H54 (cell line): ENCODE measurements around the gene PABPN1.

Experiments
- DNase-seq: peaks from one replicate; pipeline ENCODE4 v3.0.0; 2011; ENCODE audit warnings: low spot score, mixed read lengths; ENCODE audit not compliant: insufficient read length
- FAIRE-seq: peaks from 3 replicates; lab custom pipeline; 2011; peaks lifted over from hg19 to GRCh38; lab: Jason Lieb, UNC
- POLR2A ChIP-seq: IDR thresholded peaks from 2 replicates; pipeline ENCODE4 v1.6.1; 2011; ENCODE audit warnings: low read depth, mild to moderate bottlenecking, low read length

Gene PABPN1

DNA sequence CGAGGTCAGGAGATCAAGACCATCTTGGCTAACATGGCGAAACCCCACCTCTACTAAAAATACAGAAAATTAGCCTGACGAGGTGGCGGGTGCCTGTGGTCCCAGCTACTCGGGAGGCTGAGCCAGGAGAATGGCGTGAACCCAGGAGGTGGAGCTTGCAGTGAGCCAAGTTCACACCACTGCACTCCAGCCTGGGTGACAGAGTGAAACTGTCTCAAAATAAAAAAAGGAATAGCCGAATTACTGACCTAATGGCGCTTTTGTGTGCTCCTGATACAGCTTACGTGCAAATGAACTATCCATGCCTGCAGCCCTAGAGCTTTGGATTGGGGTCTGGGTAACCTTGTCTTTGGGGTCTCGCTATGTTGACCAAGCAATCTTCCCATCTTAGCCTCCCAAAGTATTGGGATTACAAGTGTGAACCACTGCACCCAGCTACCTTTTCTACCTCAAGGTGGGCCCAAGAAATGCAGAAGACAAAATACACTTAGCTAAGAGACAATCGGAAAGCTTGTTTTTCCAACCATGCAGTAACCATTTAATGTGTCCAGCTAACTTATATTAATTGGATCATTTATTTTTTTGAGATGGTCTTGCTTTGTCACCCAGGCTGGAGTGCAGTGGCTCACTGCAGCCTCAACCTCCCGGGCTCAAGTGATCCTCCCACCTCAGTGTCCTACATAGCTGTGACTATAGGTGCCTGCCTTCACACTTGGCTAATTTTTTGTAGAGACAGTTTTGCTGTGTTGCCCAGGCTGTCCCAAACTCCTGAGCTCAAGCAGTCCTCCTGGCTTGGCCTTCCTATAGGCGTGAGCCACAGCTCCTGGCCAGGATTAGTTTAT, 5.5 kb downstream of the PABPN1 start:
- FAIRE-seq: no peak
- TF ChIP-seq POLR2A: no peak

GRCh38 chr14:23327947-23328744, 6.9 kb downstream of the PABPN1 start:
- FAIRE-seq (peak; percentile 38), DNase-seq (peak; percentile 37)
- no peak for TF ChIP-seq POLR2A

More for the DNA sequence above, 5.5 kb downstream of the PABPN1 start:
- DNase-seq: no peak

DNA sequence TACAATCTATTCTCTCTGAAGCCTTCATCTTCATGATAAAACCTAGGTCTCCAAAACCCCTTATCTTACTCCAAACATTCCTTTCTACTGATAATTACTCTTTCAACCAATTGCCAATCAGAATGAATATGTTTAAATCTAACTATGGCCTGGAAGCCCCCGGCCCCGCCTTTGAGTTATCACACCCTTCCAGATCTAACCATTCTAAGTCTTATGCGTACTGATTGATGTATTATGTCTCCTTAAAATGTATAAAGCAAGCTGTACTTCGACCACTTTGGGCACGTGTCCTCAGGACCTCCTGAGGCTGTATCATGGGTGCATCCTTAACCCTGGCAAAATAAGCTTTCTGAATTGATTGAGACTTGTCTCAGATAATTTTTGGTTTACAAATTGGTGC, 14.4 kb downstream of the PABPN1 start:
- FAIRE-seq: no peak
- TF ChIP-seq POLR2A: no peak
- no peak for DNase-seq

DNA sequence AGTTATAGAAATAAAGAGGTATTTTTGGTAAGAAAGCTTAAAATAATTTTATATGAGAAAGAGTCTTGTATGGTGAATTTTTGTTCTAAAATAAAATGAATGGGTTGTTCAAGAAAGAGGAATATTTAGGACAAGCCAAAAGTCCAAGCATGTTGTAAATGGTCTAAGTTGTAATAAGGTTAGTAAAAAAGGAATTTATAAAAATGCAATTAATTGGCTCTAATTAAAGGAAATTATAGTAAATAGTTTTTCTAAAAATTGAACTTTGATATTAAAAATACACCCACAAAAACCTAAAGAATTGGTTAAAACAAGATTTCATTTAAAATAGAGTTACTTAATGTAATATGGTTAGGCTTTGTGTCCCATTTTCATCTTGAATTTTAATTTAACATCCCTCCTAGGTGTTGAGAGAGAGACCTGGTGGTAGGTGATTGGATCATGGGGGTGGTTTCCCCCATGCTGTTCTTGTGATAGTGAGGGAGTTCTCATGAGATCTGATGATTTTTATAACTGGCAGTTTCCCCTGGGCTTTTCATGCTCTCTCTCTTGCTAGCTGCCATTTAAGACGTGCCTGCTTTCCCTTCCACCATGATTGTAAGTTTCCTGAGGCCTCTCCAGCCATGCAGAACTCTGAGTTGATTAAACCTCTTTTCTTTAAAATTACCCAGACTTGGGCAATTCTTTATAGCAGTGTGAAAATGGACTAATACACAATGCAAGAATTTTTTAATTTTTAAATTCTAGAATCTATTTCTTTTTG, 18.4 kb downstream of the PABPN1 start:
- TF ChIP-seq POLR2A: no peak
- FAIRE-seq: no peak
- no peak for DNase-seq

DNA sequence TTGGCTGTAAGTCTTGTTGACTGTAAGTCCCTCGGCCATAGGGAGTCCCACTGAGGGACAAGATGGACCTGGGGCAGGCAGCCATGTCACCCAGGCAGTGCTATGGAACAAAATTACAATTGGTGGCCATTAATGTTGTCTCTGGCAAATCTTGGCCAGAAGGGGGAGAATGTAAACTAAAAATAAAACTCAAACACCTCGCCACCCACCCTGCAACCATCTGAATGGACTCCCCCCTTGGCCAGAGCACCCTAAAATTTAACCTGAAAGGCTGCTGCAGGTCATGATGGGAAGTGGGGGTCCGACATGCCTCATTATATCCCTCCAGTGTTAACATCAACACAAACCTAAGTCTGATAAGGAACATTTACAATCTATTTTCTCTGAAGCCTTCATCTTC, 23.2 kb downstream of the PABPN1 start:
- no peak for DNase-seq
- TF ChIP-seq POLR2A: no peak
- FAIRE-seq: no peak

GRCh38 chr14:23345987-23346692, 24.9 kb downstream of the PABPN1 start:
- TF ChIP-seq POLR2A: no peak
- no peak for DNase-seq
- no peak for FAIRE-seq

DNA sequence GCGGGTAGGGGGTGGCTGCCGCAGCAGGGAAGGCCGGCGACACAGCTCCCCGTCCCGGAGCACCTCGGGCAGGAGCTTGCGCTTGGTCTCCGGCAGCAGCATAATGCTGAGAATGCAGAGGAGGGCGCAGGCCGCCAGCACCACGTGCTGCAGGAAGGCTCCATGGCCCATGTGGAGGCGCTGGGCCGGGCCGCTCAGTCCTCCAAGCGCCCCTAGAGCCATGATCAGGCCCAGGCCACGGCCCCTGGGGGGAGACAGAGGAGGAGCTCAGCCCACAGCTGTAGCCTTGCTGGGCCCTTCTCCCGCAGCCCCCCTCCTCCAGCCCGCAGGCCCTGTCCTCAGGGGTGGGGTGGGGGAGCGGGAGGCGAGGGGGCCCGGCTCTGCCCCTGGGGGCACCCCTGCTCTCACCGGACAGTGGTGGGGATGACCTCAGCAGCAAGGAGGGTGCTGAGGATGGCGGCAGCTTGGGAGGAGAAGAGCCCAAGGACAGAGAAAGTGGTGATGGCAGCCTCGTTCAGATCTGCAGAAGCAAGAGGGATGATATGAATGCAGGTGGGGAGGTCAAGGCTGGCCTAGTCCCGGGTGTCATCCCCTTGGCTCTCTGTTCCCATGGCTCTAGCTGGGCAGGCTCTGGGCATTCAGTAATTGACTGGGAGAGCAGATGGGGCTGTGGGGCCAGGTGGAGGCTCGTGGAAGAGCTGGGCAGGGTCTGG, 25.6 kb downstream of the PABPN1 start:
- TF ChIP-seq POLR2A: no peak
- DNase-seq: no peak
- no peak for FAIRE-seq

GRCh38 chr14:23347406-23348296, 26.4 kb downstream of the PABPN1 start:
- FAIRE-seq (no peak), DNase-seq (no peak)
- no peak for TF ChIP-seq POLR2A

DNA sequence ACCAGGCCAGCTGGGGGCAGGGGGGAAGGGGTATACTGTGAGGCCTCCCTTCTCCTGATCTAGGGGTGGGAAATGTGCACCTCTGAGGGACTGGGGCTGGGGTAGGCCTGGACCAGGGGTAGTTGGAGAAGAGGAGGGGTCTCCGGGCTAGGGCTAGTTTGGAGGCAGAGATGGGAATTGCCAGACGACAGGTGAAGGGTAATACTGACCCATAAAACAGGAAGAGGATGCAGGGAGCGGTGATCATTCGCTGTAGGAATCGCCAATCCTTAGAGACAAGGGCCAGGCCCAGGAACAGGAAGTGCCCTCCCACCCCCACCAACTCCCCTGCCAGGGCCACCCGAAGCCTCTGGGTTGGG, 27.0 kb downstream of the PABPN1 start:
- FAIRE-seq (no peak), DNase-seq (no peak)
- TF ChIP-seq POLR2A: no peak

DNA sequence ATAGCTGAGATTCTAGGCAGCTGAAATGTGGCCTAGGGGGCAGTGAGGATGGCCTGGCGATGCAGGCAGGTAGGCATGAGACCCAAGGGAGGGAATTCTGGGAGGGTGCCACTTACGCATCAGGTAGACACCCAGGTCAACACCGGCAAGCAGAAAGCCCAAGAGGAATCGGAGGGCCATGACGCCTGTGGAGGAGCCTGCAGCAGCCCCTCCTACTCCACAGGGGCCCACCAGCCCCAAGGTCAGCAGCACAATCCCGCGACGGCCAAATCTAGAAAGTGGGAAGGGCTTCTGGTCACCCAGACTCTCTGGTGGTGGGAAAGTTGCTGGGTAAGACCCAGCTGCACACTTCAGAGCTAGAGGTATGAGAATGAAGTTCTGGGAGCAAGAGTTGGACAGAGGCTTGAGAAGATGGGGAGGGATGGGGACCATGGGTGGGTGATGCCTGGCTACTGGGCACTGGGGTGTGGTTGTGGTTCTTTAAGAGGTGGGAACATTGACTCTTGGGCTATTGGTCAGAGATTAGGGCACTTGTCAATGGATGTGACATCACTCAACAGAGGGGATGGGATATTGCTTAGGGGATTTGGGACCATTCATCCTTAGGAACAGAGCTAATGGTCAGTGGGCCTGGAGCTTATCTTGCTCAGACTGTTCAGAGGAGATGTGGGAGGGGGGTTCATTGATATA, 28.0 kb downstream of the PABPN1 start:
- DNase-seq (no peak), FAIRE-seq (no peak)
- no peak for TF ChIP-seq POLR2A

GRCh38 chr14:23351681-23352505, 30.6 kb downstream of the PABPN1 start:
- no peak for FAIRE-seq
- no peak for TF ChIP-seq POLR2A
- no peak for DNase-seq
